ENCODE measurements around the gene VPS26B. TPM values are rescaled to one million over a fixed set of nuclear protein-coding genes. Genes with fewer than 3 reads are reported as not detected.

VPS26B gene
- total and polyA plus RNA-seq, 2 experiments from 2014 or later, result 43.9 to 56.5 TPM

DNA sequence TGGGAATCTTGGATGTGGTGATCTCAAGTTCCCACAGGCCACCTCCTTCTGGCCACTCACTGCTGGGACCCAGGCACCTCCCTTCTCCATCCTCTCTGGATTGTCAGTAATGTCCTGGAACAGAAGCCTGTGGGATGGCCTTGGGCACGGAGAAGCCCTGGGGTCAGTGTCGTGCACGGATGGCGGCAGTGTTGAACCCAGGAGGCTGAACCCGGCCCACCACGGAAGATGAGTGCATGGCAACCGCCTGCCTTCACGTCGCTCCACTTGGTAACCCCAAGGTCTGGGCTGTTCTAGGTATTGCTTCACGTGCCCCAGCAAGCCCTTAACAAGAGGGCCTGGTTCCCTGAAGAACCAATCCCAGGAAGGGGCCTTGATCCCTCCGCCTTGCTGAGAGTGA, 21.6 kb downstream of the VPS26B start:
- TF ChIP-seq CTCF (IDR thresholded peaks at IDR 0.05; ENCODE audit: low read depth, low read length), result no peak
- Histone ChIP-seq H3K4me3 (no peak overlapping the region), H3K27me3 (no peaks in the 10 kb centered on the region), H3K27ac (no peak overlapping the region), H3K9me3 (ENCODE audit: low read depth) (no peaks in the 10 kb centered on the region), H3K36me3 (peaks cover 43% of the 10 kb centered on the region), H3K4me1 (ENCODE audit: low read depth) (no peaks in the 10 kb centered on the region)
- no peak for DNase-seq (ENCODE audit: low read depth in 1 of 2, low spot score in 1 of 2)

GRCh38 chr11:134246678-134247077, 22.2 kb downstream of the VPS26B start:
- Histone ChIP-seq H3K36me3 (peaks cover 43% of the 10 kb centered on the region), H3K27me3 (no peaks in the 10 kb centered on the region), H3K9me3 (ENCODE audit: low read depth) (no peaks in the 10 kb centered on the region)

GRCh38 chr11:134248910-134249480, 24.5 kb downstream of the VPS26B start:
- DNase-seq (ENCODE audit: low read depth in 1 of 2, low spot score in 1 of 2), result no peak
- H3K4me3 ChIP-seq, result no peak overlapping the region
- H3K36me3 ChIP-seq, result peaks cover 34% of the 10 kb centered on the region
- H3K27me3 ChIP-seq, result no peaks in the 10 kb centered on the region
- H3K9me3 ChIP-seq (ENCODE audit: low read depth), result no peaks in the 10 kb centered on the region
- no peak overlapping the region for H3K27ac ChIP-seq
- H3K4me1 ChIP-seq (ENCODE audit: low read depth), result peaks cover 5% of the 10 kb centered on the region
- no peak for TF ChIP-seq CTCF (IDR thresholded peaks at IDR 0.05; ENCODE audit: low read depth, low read length)

More at GRCh38 chr11:134246678-134247077, 22.2 kb downstream of the VPS26B start:
- DNase-seq (ENCODE audit: low read depth in 1 of 2, low spot score in 1 of 2), result no peak
- Histone ChIP-seq H3K4me3 (no peak overlapping the region), H3K4me1 (ENCODE audit: low read depth) (no peaks in the 10 kb centered on the region), H3K27ac (no peak overlapping the region)
- TF ChIP-seq CTCF (IDR thresholded peaks at IDR 0.05; ENCODE audit: low read depth, low read length), result no peak

- no peak for DNase-seq (ENCODE audit: low read depth in 1 of 2, low spot score in 1 of 2)
- Histone ChIP-seq H3K27me3 (no peaks in the 10 kb centered on the region), H3K9me3 (ENCODE audit: low read depth) (no peaks in the 10 kb centered on the region), H3K27ac (no peak overlapping the region), H3K4me3 (no peak overlapping the region), H3K4me1 (ENCODE audit: low read depth) (peaks cover 5% of the 10 kb centered on the region), H3K36me3 (peaks cover 26% of the 10 kb centered on the region)
- TF ChIP-seq CTCF (IDR thresholded peaks at IDR 0.05; ENCODE audit: low read depth, low read length), result no peak
These were observed 25.8 kb downstream of the VPS26B start for GRCh38 chr11:134250246-134250645.

DNA sequence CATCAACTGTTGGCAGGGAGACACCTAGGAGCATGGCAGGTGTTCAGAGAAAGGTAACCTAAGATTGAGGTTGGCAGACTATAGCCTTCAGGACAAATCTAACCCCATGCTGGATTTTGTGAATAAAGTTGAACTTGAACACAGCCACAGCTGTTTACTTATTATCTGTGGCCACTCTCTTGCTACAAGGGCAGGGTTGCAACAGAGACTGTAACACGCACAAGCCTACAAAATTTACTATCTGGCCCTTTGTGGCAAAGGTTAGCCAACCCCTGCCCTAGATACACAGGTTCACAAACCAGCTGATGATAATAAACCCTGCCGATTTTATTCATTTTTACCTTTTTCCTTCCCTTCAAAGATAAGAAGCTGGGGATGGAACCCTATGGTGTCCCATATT, 26.2 kb downstream of the VPS26B start:
- peaks cover 5% of the 10 kb centered on the region for H3K4me1 ChIP-seq (ENCODE audit: low read depth)
- no peak for DNase-seq (ENCODE audit: low read depth in 1 of 2, low spot score in 1 of 2)
- no peaks in the 10 kb centered on the region for H3K27me3 ChIP-seq
- H3K9me3 ChIP-seq (ENCODE audit: low read depth), result no peaks in the 10 kb centered on the region
- no peak for TF ChIP-seq CTCF (IDR thresholded peaks at IDR 0.05; ENCODE audit: low read depth, low read length)
- no peak overlapping the region for H3K27ac ChIP-seq
- H3K4me3 ChIP-seq, result no peak overlapping the region
- H3K36me3 ChIP-seq, result peaks cover 25% of the 10 kb centered on the region

Data from cardiac muscle cell (in vitro differentiated cells and primary cell).